H4 (cell line): ENCODE data around the gene ERG. TPM values are rescaled to one million over a fixed set of nuclear protein-coding genes. Genes with fewer than 3 reads are reported as not detected.

Experiments
- DNase-seq: peaks from one replicate; pipeline ENCODE4 v3.0.0-alpha.2; 2015; ENCODE audit warnings: low spot score
- total RNA-seq: library from RNA; depleted of rRNA; stranded (reverse); fragments of >200 nt; shearing (Covaris generic); gene quantifications from 2 replicates; pipeline ENCODE4 v1.2.3, GENCODE V29; 2014; rRNA removed

The ERG gene
- total RNA-seq, 1 experiment from 2014 or later: 0.15 TPM

DNA sequence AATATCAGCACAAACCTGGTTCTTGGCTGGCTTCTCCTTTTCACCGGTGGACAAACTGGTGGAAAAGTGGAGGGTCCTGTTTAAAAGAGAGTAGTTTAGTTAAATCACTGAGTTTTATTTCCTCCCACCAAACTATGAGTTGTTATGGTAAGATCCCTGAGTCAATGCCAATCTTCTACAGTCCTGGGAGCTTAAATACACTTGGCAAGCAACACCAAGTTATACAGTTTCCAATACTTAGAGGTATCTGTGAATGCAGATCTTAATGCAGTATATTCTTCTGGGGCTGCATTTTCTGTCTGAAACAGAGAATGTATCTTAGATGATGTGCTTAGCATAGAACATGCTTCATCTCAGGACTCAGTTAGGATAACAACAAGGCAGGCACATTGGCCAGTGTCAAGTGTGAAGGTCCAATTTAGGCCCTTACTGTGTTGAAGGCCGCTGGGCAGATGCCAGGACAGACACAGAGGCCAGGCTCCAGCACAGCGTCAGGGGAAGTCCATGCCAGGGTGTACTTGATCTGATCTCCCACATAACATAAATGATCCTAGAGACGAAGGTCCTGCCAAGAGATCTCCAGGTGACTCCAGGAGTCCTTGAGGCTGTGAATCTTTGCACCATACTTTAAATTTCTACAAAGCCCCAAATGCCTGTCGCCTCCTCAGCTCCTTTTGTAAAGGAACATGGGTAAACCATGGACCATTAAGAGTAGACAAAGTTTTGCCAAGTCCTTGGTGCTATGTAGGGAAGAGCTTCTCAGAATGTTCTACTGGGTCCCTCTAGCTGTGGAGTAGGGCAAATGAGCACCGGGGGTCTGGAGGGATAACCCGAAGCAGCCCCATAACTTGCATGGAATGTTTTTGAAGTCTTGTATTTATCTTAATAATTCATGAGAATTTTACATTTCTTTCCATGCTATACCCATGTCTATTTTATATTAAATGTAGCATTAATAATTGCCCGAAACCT lies 164.7 kb downstream of the ERG start:
- peak; percentile 35 for DNase-seq

DNA sequence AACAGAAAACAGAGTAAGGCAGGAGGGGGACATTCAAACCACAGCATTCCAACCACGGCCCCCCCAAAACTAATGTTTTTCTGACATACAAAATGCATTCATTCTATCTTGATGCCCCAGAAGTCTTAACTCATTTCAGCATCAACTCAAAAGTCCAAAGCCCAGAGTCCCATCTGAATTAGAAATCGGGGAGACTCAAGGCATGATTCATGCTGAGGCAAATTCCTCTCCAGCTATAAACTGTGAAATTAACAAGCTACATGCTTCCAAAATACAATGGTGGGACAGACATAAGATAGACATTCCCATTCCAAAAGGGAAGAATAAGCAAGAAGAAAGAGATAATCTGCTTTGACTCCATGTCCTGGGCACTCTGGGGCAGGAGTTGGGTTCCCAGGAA lies 167.6 kb downstream of the ERG start:
- no peak for DNase-seq

Other genes with a start within 250 kb of the ERG start
- 0.06 TPM in 1 of 2 replicates, not detected in the other for gene KCNJ15, start 241.5 kb downstream of the ERG start, total RNA-seq